Skin of body (tissue), 2 donors: ENCODE data around the gene SYT1. TPM values are rescaled to one million over a fixed set of nuclear protein-coding genes. Genes with fewer than 3 reads are reported as not detected.

Experiments
- DNase-seq: peaks from one replicate; lab custom pipeline; 2025; lab: John Stamatoyannopoulos, UW
- total RNA-seq: library from RNA; depleted of rRNA; stranded (reverse); fragments of >200 nt; gene quantifications from one replicate; pipeline ENCODE4 v1.2.3, GENCODE V29; 2014

SYT1 gene
- total RNA-seq, 1 donor from 2014 or later: 0.99 TPM

GRCh38 chr12:79128956-79129355 is 264.4 kb downstream of the SYT1 start:
- no peak for DNase-seq

GRCh38 chr12:79138872-79139271 is 274.3 kb downstream of the SYT1 start:
- DNase-seq: no peak

- DNase-seq: no peak
Measured at GRCh38 chr12:79140711-79141110, 276.1 kb downstream of the SYT1 start.

- no peak for DNase-seq
Measured at GRCh38 chr12:79141776-79142175, 277.2 kb downstream of the SYT1 start.

GRCh38 chr12:79143803-79144202 is 279.2 kb downstream of the SYT1 start:
- no peak for DNase-seq

GRCh38 chr12:79151956-79152355 is 287.4 kb downstream of the SYT1 start:
- no peak for DNase-seq

- peak; percentile 45 for DNase-seq
Measured at GRCh38 chr12:79155683-79156082, 291.1 kb downstream of the SYT1 start.

GRCh38 chr12:79156846-79157463 is 292.4 kb downstream of the SYT1 start:
- DNase-seq: no peak

- DNase-seq: no peak
Measured at GRCh38 chr12:79161249-79161934, 296.8 kb downstream of the SYT1 start.

GRCh38 chr12:79162147-79162772 is 297.7 kb downstream of the SYT1 start:
- DNase-seq: no peak

GRCh38 chr12:79162948-79163347 is 298.4 kb downstream of the SYT1 start:
- no peak for DNase-seq

- DNase-seq: no peak
Measured at GRCh38 chr12:79164890-79165289, 300.3 kb downstream of the SYT1 start.

- no peak for DNase-seq
Measured at GRCh38 chr12:79168687-79169086, 304.1 kb downstream of the SYT1 start.

- peak; percentile 82 for DNase-seq
Measured at GRCh38 chr12:79174626-79175025, 310.1 kb downstream of the SYT1 start.

- DNase-seq: no peak
Measured at GRCh38 chr12:79183003-79183402, 318.4 kb downstream of the SYT1 start.

- DNase-seq: peak; percentile 48
Measured at GRCh38 chr12:79183926-79184325, 319.4 kb downstream of the SYT1 start.

GRCh38 chr12:79186506-79186905 is 321.9 kb downstream of the SYT1 start:
- DNase-seq: no peak

- no peak for DNase-seq
Measured at GRCh38 chr12:79187032-79187431, 322.5 kb downstream of the SYT1 start.

- DNase-seq: no peak
Measured at GRCh38 chr12:79191391-79191790, 326.8 kb downstream of the SYT1 start.

- no peak for DNase-seq
Measured at GRCh38 chr12:79194595-79194994, 330.0 kb downstream of the SYT1 start.

- no peak for DNase-seq
Measured at GRCh38 chr12:79199166-79199565, 334.6 kb downstream of the SYT1 start.

GRCh38 chr12:79200176-79200575 is 335.6 kb downstream of the SYT1 start:
- DNase-seq: no peak
